GM19372 (cell line): ENCODE results near the gene HINT3.
"Not testable (repeated sequence)": the region's sequence is repeated elsewhere in the genome, so short reads cannot be mapped to it uniquely, and the experiment has no call there.

Source experiments
- ATAC-seq: cut with Tn5 transposase; IDR thresholded peaks from one replicate; pipeline ENCODE4 v1.9.1; 2021; ENCODE audit warnings: mild to moderate bottlenecking, low read depth, moderate library complexity; ENCODE audit not compliant: unreplicated experiment

The HINT3 gene

GRCh38 chr6:125994670-125995488 is 38.3 kb downstream of the HINT3 start:
- ATAC-seq = no peak

GRCh38 chr6:125995972-125996580 is 39.5 kb downstream of the HINT3 start:
- peak; percentile 97 for ATAC-seq

- no peak for ATAC-seq
These were observed 46.4 kb downstream of the HINT3 start for GRCh38 chr6:126002755-126003679.

- no peak for ATAC-seq
These were observed 51.2 kb downstream of the HINT3 start for GRCh38 chr6:126007800-126008199.

GRCh38 chr6:126010040-126010439 is 53.5 kb downstream of the HINT3 start:
- no peak for ATAC-seq

- ATAC-seq = no peak
These were observed 59.3 kb downstream of the HINT3 start for GRCh38 chr6:126015863-126016262.

- no peak for ATAC-seq
These were observed 60.0 kb downstream of the HINT3 start for GRCh38 chr6:126016591-126016990.

GRCh38 chr6:126017668-126018067 is 61.1 kb downstream of the HINT3 start:
- no peak for ATAC-seq

- no peak for ATAC-seq
These were observed 63.9 kb downstream of the HINT3 start for GRCh38 chr6:126020305-126021050.

GRCh38 chr6:126023474-126023873 is 66.9 kb downstream of the HINT3 start:
- ATAC-seq = not testable (repeated sequence)

- no peak for ATAC-seq
These were observed 69.4 kb downstream of the HINT3 start for GRCh38 chr6:126026001-126026400.

GRCh38 chr6:126027601-126028000 is 71.0 kb downstream of the HINT3 start:
- ATAC-seq = no peak
